T-cell (primary cell): ENCODE results near the gene SMIM21. TPM values are rescaled to one million over a fixed set of nuclear protein-coding genes. Genes with fewer than 3 reads are reported as not detected.

Experiments used
- ATAC-seq, 4 experiments: fragments of 200-7000 bp in 3 of 4; fragments of 150-1000 bp in 1 of 4; cut with Tn5 transposase; replicated peaks in 1 of 4; 1 replicate in 3 of 4; 2 replicates in 1 of 4; pipeline ENCODE4 v1.10.0; 2021; ENCODE audit warnings: moderate library complexity in 3 of 4, mild to moderate bottlenecking in 2 of 4, moderate number of reproducible peaks in 1 of 4
- CTCF ChIA-PET, 2 donors: fragments of 300-600 bp; sonication (Branson Sonifier 250); formaldehyde crosslinking; loops; one replicate each; lab custom pipeline; 2022; ENCODE audit warnings: antibody characterized with exemption in 2 of 2; lab: Charles Lee
- POLR2A ChIA-PET, 2 donors: fragments of 300-600 bp; sonication (Branson Sonifier 250); formaldehyde crosslinking; loops; one replicate each; lab custom pipeline; 2022; ENCODE audit warnings: antibody characterized with exemption in 2 of 2; lab: Charles Lee
- DNase-seq, 35 experiments: peaks; one replicate each; pipeline versions ENCODE4 v3.0.0 to v3.0.0-alpha.2; 2013 to 2023
- H3K27ac ChIP-seq: one replicate; pipeline ENCODE4 v1.5.1; 2013; ENCODE audit warnings: low read length
- H3K27me3 ChIP-seq, 2 experiments: replicated peaks in 1 of 2; 1 replicate in 1 of 2; 2 replicates in 1 of 2; pipeline versions ENCODE4 v1.6.1 to v1.7.0; 2013; ENCODE audit warnings: low read length in 1 of 2, mixed read lengths in 1 of 2; ENCODE audit not compliant: control insufficient read depth in 2 of 2, insufficient read depth in 2 of 2; ENCODE audit errors: extremely low read depth in 1 of 2
- H3K36me3 ChIP-seq, 2 donors: 1 replicate in 1 of 2; 2 replicates in 1 of 2; pipeline versions ENCODE4 v1.6.1 to v1.7.0; 2013; ENCODE audit warnings: low read length in 1 of 2; ENCODE audit not compliant: control insufficient read depth in 2 of 2, insufficient read depth in 1 of 2; ENCODE audit errors: extremely low read depth in 1 of 2
- H3K4me1 ChIP-seq, 2 experiments: 1 replicate in 1 of 2; 2 replicates in 1 of 2; pipeline versions ENCODE4 v1.6.1 to v1.7.0; 2013; ENCODE audit warnings: low read length in 2 of 2, mixed read lengths in 1 of 2; ENCODE audit not compliant: insufficient read depth in 2 of 2, control insufficient read depth in 1 of 2; ENCODE audit errors: extremely low read depth in 1 of 2
- H3K4me3 ChIP-seq, 2 donors: 1 replicate in 1 of 2; 2 replicates in 1 of 2; pipeline versions ENCODE4 v1.5.1 to v1.7.0; 2013; ENCODE audit warnings: mild to moderate bottlenecking in 2 of 2, low read length in 1 of 2, moderate library complexity in 1 of 2; ENCODE audit not compliant: control insufficient read depth in 1 of 2; ENCODE audit errors: extremely low read depth in 1 of 2
- H3K9me3 ChIP-seq: 2 replicates; pipeline ENCODE4 v1.7.0; 2013
- H3K27ac Mint-ChIP-seq, 2 donors: one replicate each; pipeline ENCODE4 v1.8.0; 2020 to 2021; ENCODE audit warnings: mild to moderate bottlenecking in 2 of 2, mixed read lengths in 2 of 2
- H3K27me3 Mint-ChIP-seq, 2 donors: one replicate each; pipeline ENCODE4 v1.8.0; 2021 to 2022; ENCODE audit warnings: mixed read lengths in 2 of 2
- H3K36me3 Mint-ChIP-seq: one replicate; pipeline ENCODE4 v1.8.0; 2021; ENCODE audit warnings: mixed read lengths
- H3K4me1 Mint-ChIP-seq, 3 donors: one replicate each; pipeline ENCODE4 v1.8.0; 2020 to 2022; ENCODE audit warnings: mixed read lengths in 3 of 3, mild to moderate bottlenecking in 1 of 3
- H3K4me3 Mint-ChIP-seq, 3 donors: one replicate each; pipeline ENCODE4 v1.8.0; 2020 to 2022; ENCODE audit warnings: mild to moderate bottlenecking in 3 of 3, mixed read lengths in 3 of 3, moderate library complexity in 3 of 3
- H3K9me3 Mint-ChIP-seq, 3 donors: one replicate each; pipeline ENCODE4 v1.8.0; 2020 to 2022; ENCODE audit warnings: mixed read lengths in 3 of 3
- WGBS: methylation state at CpG from one replicate; pipeline ENCODE4 v1.1.5; 2013; ENCODE audit warnings: missing lambda C conversion rate; ENCODE audit not compliant: insufficient coverage; 5-methylcytosine and 5-hydroxymethylcytosine counted together
- total RNA-seq, 35 experiments: library from RNA in 6 of 35; stranded (reverse) in 6 of 35; fragments of 120-200 nt in 1 of 35; gene quantifications; one replicate each; pipeline versions ENCODE4 v1.2.1 to v1.2.4 and lab custom pipeline; 2013 to 2026

Gene SMIM21
- total RNA-seq, 5 donors from 2014 or later (not counting 1 experiment from before 2014, with no cell fraction given) = not detected

- WGBS = 92% methylated on average over 6 of the region's 10 CpGs
- no peaks in the 10 kb centered on the region for H3K9me3 ChIP-seq
- ChIA-PET CTCF (no interaction called here), POLR2A (no interaction called here)
- H3K27me3 ChIP-seq = peaks cover 0 to 3% of the 10 kb centered on the region in 2 experiments
- no peak overlapping the region for H3K27ac ChIP-seq
- no peak overlapping the region for H3K27ac Mint-ChIP-seq
- ATAC-seq = no peak
- no peak for DNase-seq
- no peaks in the 10 kb centered on the region for H3K4me1 Mint-ChIP-seq
- no peak overlapping the region for H3K4me3 Mint-ChIP-seq
- H3K36me3 ChIP-seq = no peaks in the 10 kb centered on the region
- no peaks in the 10 kb centered on the region for H3K36me3 Mint-ChIP-seq
- no peaks in the 10 kb centered on the region for H3K4me1 ChIP-seq
- peaks cover 6 to 19% of the 10 kb centered on the region in 2 donors for H3K27me3 Mint-ChIP-seq
- peaks cover 0 to 5% (median 3%) of the 10 kb centered on the region in 3 donors for H3K9me3 Mint-ChIP-seq
- H3K4me3 ChIP-seq = no peak overlapping the region
Measured at GRCh38 chr18:75418293-75419005, 9.1 kb downstream of the SMIM21 start.

DNA sequence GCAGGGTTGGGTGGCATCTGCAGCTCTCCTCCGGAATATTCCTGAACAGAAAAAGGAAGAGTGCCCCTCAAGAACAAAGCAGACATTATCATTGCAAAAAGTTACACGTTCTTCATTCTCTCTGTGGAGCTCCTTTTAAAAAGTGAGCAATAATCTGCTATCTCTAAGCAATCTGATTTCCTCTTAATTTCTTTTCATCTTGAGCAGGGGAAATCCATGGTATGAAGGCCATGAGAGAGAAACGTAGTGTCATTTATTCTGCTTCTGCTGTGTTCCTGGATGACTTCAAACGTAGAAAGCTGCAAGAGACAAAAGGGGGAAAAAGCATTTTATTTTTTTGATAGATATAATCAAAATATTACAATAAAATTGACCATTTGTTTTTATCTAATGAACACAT, 16.9 kb downstream of the SMIM21 start:
- ChIA-PET POLR2A (no interaction called here), CTCF (interaction anchor here in 1 of 2 donors (1.0 kb wide), 1 partner anchor 47 kb away, joined by 3 read pairs; no protein-coding TSS in a partner anchor)
- Histone ChIP-seq H3K27me3 (peaks cover 0 to 8% of the 10 kb centered on the region in 2 experiments), H3K36me3 (no peaks in the 10 kb centered on the region), H3K9me3 (no peaks in the 10 kb centered on the region), H3K27ac (no peak overlapping the region), H3K4me1 (no peaks in the 10 kb centered on the region), H3K4me3 (no peak overlapping the region)
- 83% methylated on average over 1 of the region's 4 CpGs for WGBS
- Mint-ChIP-seq H3K27ac (no peak overlapping the region), H3K27me3 (peaks cover 0 to 3% of the 10 kb centered on the region in 2 donors), H3K9me3 (no peaks in the 10 kb centered on the region), H3K36me3 (no peaks in the 10 kb centered on the region), H3K4me3 (no peak overlapping the region), H3K4me1 (peaks cover 6 to 14% (median 10%) of the 10 kb centered on the region in 3 donors)
- ATAC-seq = peak in 1 of 4 experiments; percentile 69
- DNase-seq = peak in 1 of 35 experiments; percentile 11

DNA sequence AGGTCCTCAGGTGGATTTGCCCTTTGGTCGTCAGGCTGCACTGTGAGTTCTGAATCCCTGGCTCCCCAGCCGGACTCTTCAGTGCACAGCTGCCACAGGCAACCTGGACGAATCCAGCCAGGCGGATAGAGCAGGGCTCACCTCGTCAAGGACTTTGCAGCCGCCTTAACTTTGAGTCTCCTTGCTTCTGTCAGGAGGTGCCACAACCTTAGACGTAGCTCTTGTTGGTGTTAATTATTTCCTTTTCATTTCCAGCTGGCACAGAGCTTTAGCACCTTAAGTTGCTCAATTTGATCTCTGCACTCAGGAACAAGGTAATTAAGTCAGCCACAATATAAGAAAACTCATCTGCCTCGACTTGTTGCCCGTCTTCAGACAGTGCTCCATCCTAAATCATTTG, 17.7 kb downstream of the SMIM21 start:
- ATAC-seq (no peak), DNase-seq (no peak)
- Mint-ChIP-seq H3K36me3 (no peaks in the 10 kb centered on the region), H3K9me3 (no peaks in the 10 kb centered on the region), H3K27ac (no peak overlapping the region), H3K4me1 (peaks cover 6 to 14% (median 10%) of the 10 kb centered on the region in 3 donors), H3K27me3 (peaks cover 0 to 6% of the 10 kb centered on the region in 2 donors), H3K4me3 (no peak overlapping the region)
- ChIA-PET CTCF (no interaction called here), POLR2A (no interaction called here)
- no peaks in the 10 kb centered on the region for H3K9me3 ChIP-seq
- no peaks in the 10 kb centered on the region for H3K4me1 ChIP-seq
- no peaks in the 10 kb centered on the region for H3K36me3 ChIP-seq
- H3K27me3 ChIP-seq = peaks cover 0 to 8% of the 10 kb centered on the region in 2 experiments
- 92% methylated on average over 6 of the region's 9 CpGs for WGBS
- H3K4me3 ChIP-seq = no peak overlapping the region
- no peak overlapping the region for H3K27ac ChIP-seq

- H3K4me3 ChIP-seq = no peak overlapping the region
- no peak overlapping the region for H3K4me3 Mint-ChIP-seq
Measured at GRCh38 chr18:75408554-75409506, 18.7 kb downstream of the SMIM21 start.

GRCh38 chr18:75407468-75408437, 19.8 kb downstream of the SMIM21 start:
- ChIA-PET POLR2A (no interaction called here), CTCF (no interaction called here)
- Histone ChIP-seq H3K4me1 (no peaks in the 10 kb centered on the region), H3K27ac (no peak overlapping the region), H3K27me3 (peaks cover 0 to 8% of the 10 kb centered on the region in 2 experiments), H3K9me3 (no peaks in the 10 kb centered on the region), H3K4me3 (no peak overlapping the region), H3K36me3 (no peaks in the 10 kb centered on the region)
- Mint-ChIP-seq H3K36me3 (no peaks in the 10 kb centered on the region), H3K9me3 (no peaks in the 10 kb centered on the region), H3K4me3 (no peak overlapping the region), H3K27ac (no peak overlapping the region), H3K27me3 (peaks cover 6 to 13% of the 10 kb centered on the region in 2 donors), H3K4me1 (peaks cover 6 to 14% (median 10%) of the 10 kb centered on the region in 3 donors)
- 86% methylated on average over 17 of the region's 21 CpGs for WGBS
- ATAC-seq = no peak
- DNase-seq = no peak

More at GRCh38 chr18:75408554-75409506, 18.7 kb downstream of the SMIM21 start:
- H3K4me1 ChIP-seq = no peaks in the 10 kb centered on the region
- ChIA-PET POLR2A (no interaction called here), CTCF (no interaction called here)
- H3K27me3 ChIP-seq = peaks cover 0 to 8% of the 10 kb centered on the region in 2 experiments
- no peak overlapping the region for H3K27ac ChIP-seq
- H3K4me1 Mint-ChIP-seq = peaks cover 6 to 14% (median 10%) of the 10 kb centered on the region in 3 donors
- H3K9me3 Mint-ChIP-seq = no peaks in the 10 kb centered on the region
- no peaks in the 10 kb centered on the region for H3K36me3 Mint-ChIP-seq
- no peaks in the 10 kb centered on the region for H3K9me3 ChIP-seq
- peaks cover 6 to 13% of the 10 kb centered on the region in 2 donors for H3K27me3 Mint-ChIP-seq
- H3K27ac Mint-ChIP-seq = no peak overlapping the region
- WGBS = 60% methylated on average over 2 of the region's 10 CpGs
- DNase-seq (no peak), ATAC-seq (peak in 3 of 4 experiments; percentile 35 to 51 (median 40))
- H3K36me3 ChIP-seq = no peaks in the 10 kb centered on the region
